GM18873 (cell line): Measurements from ENCODE around the gene ADCYAP1R1.

Experiments used
- ATAC-seq: cut with Tn5 transposase; IDR thresholded peaks from one replicate; pipeline ENCODE4 v1.9.1; 2021; ENCODE audit warnings: mild to moderate bottlenecking, moderate library complexity, moderate number of reproducible peaks; ENCODE audit not compliant: unreplicated experiment, low FRiP score

The ADCYAP1R1 gene

GRCh38 chr7:31051598-31052486 lies at the start of gene ADCYAP1R1:
ADCYAP1R1 (plus strand) TSS chr7:31052308; CDS start chr7:31063265, 10,957 bp downstream.
- no peak for ATAC-seq

DNA sequence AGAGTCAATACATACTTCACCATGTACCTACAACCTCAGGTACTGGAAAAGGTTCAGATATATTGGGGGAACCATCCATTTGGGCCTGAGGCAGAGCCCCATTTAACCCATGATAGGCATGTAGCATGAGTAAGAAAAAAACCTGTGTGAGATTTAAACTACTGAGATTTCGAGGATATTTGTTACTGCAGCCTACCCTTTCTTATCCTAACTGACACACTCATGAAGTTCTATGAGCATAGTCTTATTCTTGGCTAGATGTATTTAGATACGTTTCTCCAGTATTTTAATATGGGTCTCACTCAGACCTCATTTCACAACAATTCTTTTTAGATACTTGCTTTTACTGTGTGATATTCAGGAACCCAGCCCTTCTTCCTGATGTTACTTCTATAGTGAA lies 49.0 kb upstream of the ADCYAP1R1 start:
- no peak for ATAC-seq

DNA sequence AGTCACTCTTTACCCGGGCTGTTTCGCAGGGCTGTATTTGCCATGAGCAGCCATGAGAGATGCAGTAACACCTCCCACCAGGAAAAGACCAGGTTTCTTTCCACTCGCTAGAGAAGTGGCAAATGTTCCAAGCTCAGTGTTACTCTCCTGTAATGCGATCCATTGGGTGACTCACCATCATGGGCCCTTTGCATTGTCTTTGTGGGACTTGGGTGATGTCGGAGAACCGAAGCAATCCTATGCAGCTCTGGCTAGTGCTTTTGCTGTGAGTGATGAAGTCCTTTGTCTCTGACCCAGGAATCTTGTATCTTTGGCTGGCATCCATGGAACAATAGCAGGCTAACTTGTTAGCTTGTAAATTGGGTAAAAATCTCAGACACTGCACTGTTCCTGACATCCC lies 48.4 kb upstream of the ADCYAP1R1 start:
- ATAC-seq: no peak

GRCh38 chr7:31004393-31004792 lies 47.7 kb upstream of the ADCYAP1R1 start:
- ATAC-seq: no peak

DNA sequence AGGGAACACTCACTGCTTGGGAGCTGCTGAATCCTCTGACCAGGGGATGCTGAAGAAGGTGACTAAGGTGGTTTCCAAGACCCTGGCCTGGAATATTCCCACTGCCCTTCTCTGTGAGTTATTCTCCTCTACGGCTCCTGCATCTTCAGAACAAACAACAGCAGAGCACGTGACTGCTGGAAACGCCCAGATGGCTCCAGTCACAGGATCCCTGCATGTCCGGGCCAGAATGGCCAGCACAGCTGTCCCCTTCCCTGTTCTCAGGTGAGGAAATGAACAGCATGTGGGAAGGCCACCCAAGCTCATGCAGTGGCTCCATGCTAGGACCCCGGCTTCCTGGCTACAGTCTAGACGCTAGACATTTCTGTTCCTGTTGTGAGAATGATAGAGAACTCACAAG lies 45.3 kb upstream of the ADCYAP1R1 start:
- ATAC-seq: no peak

DNA sequence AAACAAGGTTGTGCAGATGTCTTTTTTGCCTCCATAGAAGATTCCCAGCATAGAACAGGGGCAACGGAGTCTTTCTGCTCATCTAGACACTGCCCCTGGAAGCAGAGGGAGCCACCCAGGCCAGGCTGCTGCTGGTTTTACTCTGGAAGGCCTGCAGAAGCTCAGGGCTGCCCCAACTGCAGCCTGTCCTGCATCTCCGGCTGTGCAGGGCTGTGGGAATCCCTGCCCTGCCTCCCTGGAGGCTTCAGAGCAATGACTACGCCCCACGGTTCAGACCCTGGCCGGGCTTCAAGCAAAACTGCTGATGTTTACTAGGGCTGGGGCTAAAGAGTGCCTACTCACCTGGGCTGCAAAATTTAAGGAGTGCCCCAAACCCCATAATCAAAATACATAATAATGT lies 44.5 kb upstream of the ADCYAP1R1 start:
- ATAC-seq: no peak

- ATAC-seq: no peak
Observed at GRCh38 chr7:31014826-31015225, 37.3 kb upstream of the ADCYAP1R1 start.

DNA sequence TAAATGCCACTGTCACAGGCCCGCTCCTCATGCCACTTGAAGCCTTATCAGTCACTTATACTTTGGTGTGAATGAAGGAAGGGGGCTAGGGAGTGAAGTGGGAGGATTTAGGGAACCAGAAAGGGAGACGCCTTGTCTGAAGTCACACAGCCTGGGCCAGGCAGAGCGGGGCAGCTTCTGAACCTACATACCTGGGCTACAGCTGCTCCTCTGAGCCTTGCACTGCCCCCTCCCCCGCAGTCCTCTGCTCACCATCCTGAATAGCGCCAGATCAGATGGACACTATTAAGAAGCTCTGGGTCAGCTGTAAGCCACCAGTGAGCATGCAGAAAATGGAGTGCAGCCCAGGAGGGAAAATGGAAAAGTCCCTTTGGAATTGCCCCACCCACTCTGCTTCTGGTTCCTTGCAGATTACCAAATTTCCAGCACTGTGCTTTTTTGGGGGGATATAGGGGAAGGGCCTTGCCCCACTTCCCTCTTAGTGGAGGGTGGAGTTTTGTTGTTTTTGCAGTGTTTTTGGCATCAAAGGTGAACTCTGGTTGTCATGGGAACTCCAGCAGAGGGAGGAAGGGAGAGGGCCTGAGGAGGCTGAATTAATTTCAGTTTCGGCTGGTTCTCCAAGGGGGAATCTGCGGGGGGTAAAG lies 35.0 kb upstream of the ADCYAP1R1 start:
- ATAC-seq: no peak

DNA sequence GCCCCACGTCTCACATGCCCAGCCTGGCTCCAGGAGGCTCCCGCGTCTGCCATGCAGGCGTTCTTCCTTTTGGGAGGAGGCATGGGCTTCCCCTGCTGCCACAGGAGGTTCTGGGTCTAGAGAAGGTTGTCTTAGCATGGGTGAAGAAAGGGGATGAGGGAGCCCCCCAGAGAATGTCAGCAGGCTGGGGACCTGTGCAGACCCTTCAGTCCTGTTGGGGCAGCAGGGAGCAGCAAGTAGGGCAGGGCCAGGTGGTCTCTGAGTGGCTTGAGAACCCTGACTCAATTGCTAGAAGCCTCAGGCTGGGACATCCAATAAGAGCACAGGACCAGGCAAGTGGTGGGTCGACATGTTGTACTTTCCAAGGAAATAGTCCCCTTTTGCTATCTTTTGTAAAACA lies 34.4 kb upstream of the ADCYAP1R1 start:
- ATAC-seq: no peak

GRCh38 chr7:31019509-31019908 lies 32.6 kb upstream of the ADCYAP1R1 start:
- ATAC-seq: no peak

DNA sequence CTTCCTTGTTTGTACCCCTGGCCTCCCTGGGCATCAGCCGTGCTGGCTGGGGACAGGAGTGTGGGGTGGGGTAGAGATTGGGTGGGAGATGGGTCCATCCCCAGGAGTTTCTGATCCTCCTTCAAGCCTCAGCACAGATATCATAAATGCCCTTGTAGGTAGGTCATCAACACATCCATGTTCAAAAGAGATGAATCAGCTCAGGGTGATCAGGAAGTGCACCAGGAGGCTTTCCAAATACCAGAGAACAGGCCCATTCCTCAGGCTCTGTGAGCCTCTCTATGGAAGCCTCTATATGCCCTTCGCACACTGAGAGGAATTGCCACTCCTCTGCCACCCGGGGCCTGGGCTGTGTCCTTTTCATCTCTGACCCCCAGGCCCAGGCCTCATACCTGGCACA lies 31.9 kb upstream of the ADCYAP1R1 start:
- no peak for ATAC-seq

GRCh38 chr7:31020652-31021051 lies 31.5 kb upstream of the ADCYAP1R1 start:
- no peak for ATAC-seq

DNA sequence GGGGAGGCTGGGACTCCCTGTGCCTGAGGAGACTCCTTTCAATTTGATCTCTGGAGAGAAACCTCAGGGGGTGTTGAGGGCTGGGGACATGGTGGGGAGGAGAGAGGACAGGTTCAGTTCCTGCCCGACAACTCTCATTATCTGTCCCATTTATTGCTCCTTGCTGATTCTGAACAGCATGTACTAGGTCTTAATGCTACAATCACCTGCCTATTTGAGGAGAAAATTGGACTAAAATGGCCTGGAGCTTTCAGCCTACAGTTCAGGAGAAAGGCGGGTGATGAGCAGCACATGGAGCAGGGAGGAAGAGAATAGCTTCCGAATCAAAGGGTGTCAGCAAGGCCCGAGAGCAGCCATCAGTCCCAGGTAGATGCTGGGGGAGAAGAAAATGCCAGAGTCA lies 30.0 kb upstream of the ADCYAP1R1 start:
- no peak for ATAC-seq

- no peak for ATAC-seq
Observed at GRCh38 chr7:31022726-31023125, 29.4 kb upstream of the ADCYAP1R1 start.

DNA sequence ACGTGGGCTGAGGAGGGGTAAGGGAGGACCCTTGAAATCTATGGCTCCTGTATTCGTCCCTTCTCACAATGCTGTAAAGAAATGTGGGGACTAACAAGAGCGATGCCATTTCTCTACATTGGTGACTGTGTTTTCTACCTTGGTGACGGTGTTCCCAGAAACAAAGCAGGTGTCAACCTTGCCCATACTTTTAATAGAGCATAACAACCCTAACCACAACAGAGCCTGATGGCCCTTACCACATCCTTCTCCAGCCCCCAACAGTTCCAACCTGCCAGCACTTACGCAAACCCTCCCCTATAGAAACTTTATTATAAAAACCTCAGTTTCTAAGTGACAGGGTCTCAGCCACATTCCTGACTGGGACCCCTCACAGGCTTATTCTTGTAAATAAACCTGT lies 28.2 kb upstream of the ADCYAP1R1 start:
- ATAC-seq: no peak

GRCh38 chr7:31027161-31027965 lies 24.7 kb upstream of the ADCYAP1R1 start:
- no peak for ATAC-seq

- no peak for ATAC-seq
Observed at GRCh38 chr7:31028006-31028405, 24.1 kb upstream of the ADCYAP1R1 start.

- ATAC-seq: no peak
Observed at GRCh38 chr7:31028417-31028992, 23.6 kb upstream of the ADCYAP1R1 start.

DNA sequence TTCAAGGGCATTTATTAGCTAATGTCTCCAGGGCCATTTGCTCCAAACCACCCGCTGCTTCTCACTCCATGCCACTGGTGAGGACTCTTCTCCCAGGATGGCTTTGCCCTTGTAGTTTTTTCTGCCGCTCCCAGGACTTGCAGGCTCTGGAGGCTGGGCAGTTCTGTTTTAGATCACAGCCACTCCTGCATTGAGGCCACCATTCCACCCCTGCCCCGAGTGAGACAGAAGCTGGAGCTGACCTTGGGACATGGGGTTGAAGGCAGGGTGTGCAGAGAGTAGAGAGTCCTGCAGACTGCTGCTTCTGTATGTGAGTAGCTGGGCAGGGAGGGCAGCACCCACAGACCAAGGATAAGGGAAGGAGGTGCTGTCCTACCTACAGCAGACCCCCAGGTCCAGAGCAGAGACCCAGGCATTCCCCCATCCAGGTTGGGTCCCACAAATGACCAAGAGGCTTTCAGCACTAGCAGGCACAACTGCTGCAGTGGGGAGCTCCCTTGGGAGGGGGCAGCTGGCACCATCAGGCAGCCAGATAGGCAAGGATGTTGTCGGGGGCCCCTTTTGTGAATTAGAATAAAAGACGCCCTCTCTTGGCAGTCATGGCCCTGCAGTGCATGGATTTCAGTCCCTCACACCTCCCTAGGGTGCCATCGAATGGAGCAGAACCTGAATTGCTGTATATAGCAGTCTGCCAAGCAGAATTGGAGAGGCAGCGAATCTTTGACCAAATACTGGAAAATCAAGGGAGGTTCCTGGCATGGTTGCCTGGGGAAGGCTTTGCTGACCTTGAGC lies 22.7 kb upstream of the ADCYAP1R1 start:
- no peak for ATAC-seq
